GM19193 (cell line): ENCODE data around the gene COL27A1.

Experiments
- POLR2A ChIP-seq: IDR thresholded peaks from 4 replicates; pipeline ENCODE4 v1.6.1; 2011; ENCODE audit not compliant: insufficient read depth, insufficient read length; ENCODE audit errors: extremely low read depth

The COL27A1 gene

GRCh38 chr9:114119242-114120191, 35.8 kb upstream of the COL27A1 start:
- TF ChIP-seq POLR2A, result no peak

- TF ChIP-seq POLR2A, result no peak
Observed at GRCh38 chr9:114120192-114121014, 34.9 kb upstream of the COL27A1 start.

GRCh38 chr9:114121227-114122135, 33.9 kb upstream of the COL27A1 start:
- no peak for TF ChIP-seq POLR2A

GRCh38 chr9:114122136-114123027, 33.0 kb upstream of the COL27A1 start:
- no peak for TF ChIP-seq POLR2A

- TF ChIP-seq POLR2A, result no peak
Observed at GRCh38 chr9:114123031-114123977, 32.0 kb upstream of the COL27A1 start.

- TF ChIP-seq POLR2A, result no peak
Observed at GRCh38 chr9:114124138-114124537, 31.2 kb upstream of the COL27A1 start.

- no peak for TF ChIP-seq POLR2A
Observed at GRCh38 chr9:114124666-114125475, 30.5 kb upstream of the COL27A1 start.

GRCh38 chr9:114125476-114126013, 29.8 kb upstream of the COL27A1 start:
- TF ChIP-seq POLR2A, result no peak

GRCh38 chr9:114126247-114127060, 28.9 kb upstream of the COL27A1 start:
- TF ChIP-seq POLR2A, result no peak

- no peak for TF ChIP-seq POLR2A
Observed at GRCh38 chr9:114130141-114130540, 25.2 kb upstream of the COL27A1 start.

GRCh38 chr9:114130624-114131277, 24.6 kb upstream of the COL27A1 start:
- TF ChIP-seq POLR2A, result no peak
